Dermis microvascular lymphatic vessel endothelial cell (primary cell): ENCODE measurements around the gene KCNJ8. TPM values are rescaled to one million over a fixed set of nuclear protein-coding genes. Genes with fewer than 3 reads are reported as not detected.
"Not testable (repeated sequence)": the region's sequence is repeated elsewhere in the genome, so short reads cannot be mapped to it uniquely, and the experiment has no call there.

ENCODE experiments used
- DNase-seq, 2 donors: peaks; one replicate each; pipeline versions ENCODE4 v3.0.0 to v3.0.0-alpha.2; 2010; ENCODE audit warnings: low read depth in 2 of 2
- total RNA-seq: library from RNA; depleted of rRNA; stranded (reverse); fragments of >200 nt; gene quantifications from 2 replicates; pipeline ENCODE4 v1.2.1, GENCODE V29; 2014

The KCNJ8 gene
- total RNA-seq: under 0.01 TPM in 1 of 2 replicates, not detected in the other

- DNase-seq: no peak
Measured at GRCh38 chr12:21774358-21775132, at the start of gene KCNJ8. Gene KCNJ8 (minus strand): TSS chr12:21774706. CDS start chr12:21773616, 1,090 bp downstream.

GRCh38 chr12:21823581-21823980 lies 49.1 kb upstream of the KCNJ8 start:
- no peak for DNase-seq

- DNase-seq: no peak
Measured at GRCh38 chr12:21819678-21820077, 45.2 kb upstream of the KCNJ8 start.

- DNase-seq: no peak
Measured at GRCh38 chr12:21819236-21819635, 44.7 kb upstream of the KCNJ8 start.

- DNase-seq: no peak
Measured at GRCh38 chr12:21818627-21819026, 44.1 kb upstream of the KCNJ8 start.

GRCh38 chr12:21815306-21816062 lies 41.0 kb upstream of the KCNJ8 start:
- DNase-seq: no peak

- DNase-seq: no peak
Measured at GRCh38 chr12:21814814-21815213, 40.3 kb upstream of the KCNJ8 start.

- no peak for DNase-seq
Measured at GRCh38 chr12:21814327-21814726, 39.8 kb upstream of the KCNJ8 start.

GRCh38 chr12:21813751-21814150 lies 39.2 kb upstream of the KCNJ8 start:
- no peak for DNase-seq

- no peak for DNase-seq
Measured at GRCh38 chr12:21813125-21813524, 38.6 kb upstream of the KCNJ8 start.

- DNase-seq: not testable (repeated sequence)
Measured at GRCh38 chr12:21812340-21812739, 37.8 kb upstream of the KCNJ8 start.

- DNase-seq: no peak
Measured at GRCh38 chr12:21809100-21809499, 34.6 kb upstream of the KCNJ8 start.

GRCh38 chr12:21806255-21806654 lies 31.7 kb upstream of the KCNJ8 start:
- no peak for DNase-seq

- DNase-seq: no peak
Measured at GRCh38 chr12:21801522-21802288, 27.2 kb upstream of the KCNJ8 start.

GRCh38 chr12:21800011-21800410 lies 25.5 kb upstream of the KCNJ8 start:
- no peak for DNase-seq

- DNase-seq: no peak
Measured at GRCh38 chr12:21797539-21797938, 23.0 kb upstream of the KCNJ8 start.

- no peak for DNase-seq
Measured at GRCh38 chr12:21795648-21796328, 21.3 kb upstream of the KCNJ8 start.

- DNase-seq: not testable (repeated sequence)
Measured at GRCh38 chr12:21794807-21795595, 20.5 kb upstream of the KCNJ8 start.

- not testable (repeated sequence) for DNase-seq
Measured at GRCh38 chr12:21789687-21790086, 15.2 kb upstream of the KCNJ8 start.

- DNase-seq: no peak
Measured at GRCh38 chr12:21788089-21788983, 13.8 kb upstream of the KCNJ8 start.
